ENCODE measurements around the gene MED12L.
"Not testable (repeated sequence)": the region's sequence is repeated elsewhere in the genome, so short reads cannot be mapped to it uniquely, and the experiment has no call there.

Gene MED12L

DNA sequence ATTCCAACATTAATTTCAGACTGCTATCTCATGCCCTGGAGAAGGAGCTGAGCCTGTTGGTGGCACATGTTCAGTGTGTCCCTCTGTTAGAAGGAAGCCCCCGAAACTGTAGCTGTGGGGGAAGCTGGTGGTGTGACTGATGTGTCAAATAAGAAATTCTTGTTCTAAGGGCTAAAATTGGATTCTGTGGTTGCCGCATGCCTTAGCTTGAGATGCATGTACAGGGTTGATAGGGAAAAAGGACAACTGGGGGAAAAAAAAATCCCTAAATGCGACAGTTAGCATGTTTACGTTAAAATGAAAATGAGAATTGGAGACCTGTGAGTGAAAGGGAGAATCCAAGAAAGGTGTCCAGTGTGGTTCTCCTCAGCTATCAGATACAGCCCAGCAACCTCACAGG is 58.6 kb downstream of the MED12L start:
- no peak for DNase-seq (ENCODE audit: low read depth)

DNA sequence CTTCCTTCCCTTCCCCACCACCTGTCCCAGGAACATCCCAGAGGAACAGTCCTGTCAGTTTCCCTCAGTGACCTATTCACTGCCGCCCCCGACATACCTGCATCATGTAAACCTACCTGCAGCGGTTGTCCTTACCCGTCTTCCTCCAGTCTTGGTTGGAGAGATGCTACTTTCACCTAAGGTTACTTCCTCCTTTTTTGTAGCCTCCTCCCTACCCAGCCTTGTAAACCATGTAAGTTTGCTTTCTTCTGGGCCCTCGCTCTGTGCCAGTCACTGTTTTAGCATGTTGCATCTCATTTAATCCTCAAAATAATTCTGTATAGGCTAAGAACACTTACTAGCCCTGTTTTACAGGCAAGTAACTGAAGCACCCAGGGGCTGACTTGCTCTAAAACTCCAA is 59.3 kb downstream of the MED12L start:
- no peak for DNase-seq (ENCODE audit: low read depth)

- no peak for DNase-seq (ENCODE audit: low read depth)
Measured at GRCh38 chr3:151145713-151146070, 60.2 kb downstream of the MED12L start.

- DNase-seq (ENCODE audit: low read depth), result peak; percentile 19
Measured at GRCh38 chr3:151146071-151146730, 60.7 kb downstream of the MED12L start.

- no peak for DNase-seq (ENCODE audit: low read depth)
Measured at GRCh38 chr3:151146731-151147091, 61.2 kb downstream of the MED12L start.

DNA sequence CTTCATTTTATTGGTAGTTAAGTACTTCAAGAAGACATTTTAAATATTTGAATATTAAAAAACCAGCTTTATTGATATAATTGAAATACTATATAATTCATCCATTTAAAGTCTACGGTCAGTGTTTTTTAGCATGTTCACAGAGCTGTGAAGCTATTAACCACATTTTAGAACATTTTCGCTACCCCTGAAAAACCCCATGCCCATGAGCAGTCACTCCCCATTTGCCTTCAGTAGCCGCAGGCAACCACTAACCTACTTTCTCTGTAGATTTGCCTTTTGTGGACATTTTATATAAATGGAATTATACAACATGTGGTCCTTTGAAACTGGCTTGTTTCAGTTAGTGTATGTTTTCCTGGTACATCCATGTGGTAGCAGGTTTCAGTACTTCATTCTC is 61.8 kb downstream of the MED12L start:
- DNase-seq (ENCODE audit: low read depth), result no peak

- no peak for DNase-seq (ENCODE audit: low read depth)
Measured at GRCh38 chr3:151152455-151153079, 67.1 kb downstream of the MED12L start.

DNA sequence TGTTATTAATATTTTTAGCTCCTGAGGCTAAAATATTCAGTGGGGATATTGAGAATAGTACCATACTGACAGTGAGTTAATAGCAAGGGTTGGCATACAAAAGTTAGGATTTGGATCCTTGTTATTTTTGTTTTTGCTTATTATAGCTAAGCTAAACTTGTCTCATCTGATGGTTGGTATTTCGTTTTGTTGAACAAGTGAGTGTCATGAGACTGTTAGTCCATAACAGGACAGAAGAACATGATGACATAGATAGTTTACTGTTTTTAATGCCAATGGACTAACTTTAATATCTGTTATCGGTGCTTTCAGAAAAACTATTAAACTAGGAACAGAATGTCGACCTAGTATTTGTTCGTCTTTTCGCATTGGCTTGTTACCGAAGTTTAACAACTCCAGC is 69.1 kb downstream of the MED12L start:
- DNase-seq (ENCODE audit: low read depth), result no peak

- no peak for DNase-seq (ENCODE audit: low read depth)
Measured at GRCh38 chr3:151155409-151156128, 70.1 kb downstream of the MED12L start.

GRCh38 chr3:151156618-151157216 is 71.3 kb downstream of the MED12L start:
- DNase-seq (ENCODE audit: low read depth), result no peak

- DNase-seq (ENCODE audit: low read depth), result no peak
Measured at GRCh38 chr3:151159806-151160205, 74.3 kb downstream of the MED12L start.

GRCh38 chr3:151165226-151165625 is 79.8 kb downstream of the MED12L start:
- DNase-seq (ENCODE audit: low read depth), result no peak

GRCh38 chr3:151166161-151166560 is 80.7 kb downstream of the MED12L start:
- DNase-seq (ENCODE audit: low read depth), result no peak

DNA sequence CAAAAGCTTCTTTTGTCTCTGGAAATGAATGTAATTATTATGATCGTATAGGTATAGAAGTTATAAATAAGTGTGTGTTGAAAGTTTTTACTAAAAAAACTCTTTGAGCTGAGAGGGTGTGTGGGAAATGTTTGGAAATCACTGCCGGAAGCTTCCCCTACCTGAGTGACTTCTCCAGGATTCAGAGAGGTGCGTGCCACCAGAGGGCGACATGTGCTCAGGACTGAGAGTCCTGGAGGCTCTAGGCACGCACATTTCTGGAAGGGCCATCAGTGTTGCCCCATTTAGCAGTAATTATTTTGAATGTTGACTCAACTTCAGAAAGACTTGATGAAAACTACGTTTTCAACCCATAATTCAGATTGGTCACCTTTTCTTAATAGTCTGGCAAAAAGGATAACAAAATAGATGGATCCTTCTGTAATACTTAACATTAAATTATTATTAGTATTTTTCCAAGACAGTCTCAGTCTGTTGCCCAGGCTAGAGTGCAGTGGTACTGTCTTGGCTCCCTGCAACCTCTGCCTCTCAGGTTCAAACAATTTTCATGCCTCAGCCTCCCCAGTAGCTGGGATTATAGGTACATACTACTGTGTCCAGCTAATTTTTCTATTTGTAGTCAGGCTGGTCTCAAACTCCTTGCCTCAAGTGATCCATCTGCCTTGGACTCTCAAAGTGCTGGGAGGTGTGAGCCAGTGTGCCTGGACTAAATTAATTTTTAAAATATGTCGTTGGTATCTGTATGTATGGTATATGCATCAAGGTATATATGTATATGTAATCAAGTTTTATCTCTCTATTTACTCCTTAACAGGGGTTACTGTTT is 83.0 kb downstream of the MED12L start:
- peak; percentile 66 for DNase-seq (ENCODE audit: low read depth)

- no peak for DNase-seq (ENCODE audit: low read depth)
Measured at GRCh38 chr3:151169262-151169947, 83.9 kb downstream of the MED12L start.

GRCh38 chr3:151169948-151170679 is 84.7 kb downstream of the MED12L start:
- not testable (repeated sequence) for DNase-seq (ENCODE audit: low read depth)

DNA sequence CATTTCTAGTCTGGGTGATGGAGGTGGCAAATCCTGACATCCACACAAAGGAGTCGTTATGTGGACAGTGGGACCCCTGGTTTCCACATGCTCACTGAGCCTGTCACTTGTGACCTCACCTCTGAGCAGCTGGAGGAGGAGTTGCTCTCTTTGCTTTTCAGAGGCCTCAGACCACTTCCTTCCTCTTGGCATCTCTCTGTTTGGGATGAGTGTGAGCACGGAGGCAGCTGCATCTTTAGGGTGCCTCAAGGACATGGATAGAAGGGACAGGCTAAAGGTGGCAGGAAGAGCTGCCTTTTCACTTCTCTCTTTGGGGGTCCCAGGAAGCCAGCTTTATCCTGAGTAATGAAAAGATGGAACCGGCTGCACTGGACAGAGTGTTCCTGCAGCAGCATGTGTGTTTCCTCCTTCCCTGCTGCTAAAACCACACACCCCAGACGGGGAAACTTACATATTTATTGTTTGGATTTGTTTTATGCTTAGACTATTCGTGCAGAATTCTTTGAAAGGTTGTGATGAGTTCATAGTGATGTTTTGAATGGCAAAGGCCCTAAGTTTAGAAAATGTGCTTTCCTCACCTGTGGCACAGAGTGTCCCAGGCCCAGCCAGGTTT is 85.8 kb downstream of the MED12L start:
- no peak for DNase-seq (ENCODE audit: low read depth)

DNA sequence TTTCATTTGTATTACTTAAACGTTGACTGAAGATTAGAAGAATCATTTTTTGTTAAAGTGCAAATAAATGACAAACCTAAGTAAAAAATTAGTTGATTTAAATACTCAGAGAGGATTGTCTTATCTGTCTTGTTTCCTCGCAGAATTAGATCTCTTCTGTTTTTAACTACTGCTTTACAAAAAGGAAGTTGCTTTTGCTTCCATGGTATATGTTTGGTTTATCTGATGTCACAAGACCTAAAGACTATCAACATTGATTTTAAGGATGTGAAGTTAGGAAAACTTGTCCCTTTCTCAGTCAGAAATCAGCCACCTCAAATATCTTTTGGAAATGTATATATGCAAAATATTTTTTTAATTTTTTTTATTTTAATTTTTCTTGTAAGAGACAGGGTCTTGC is 88.9 kb downstream of the MED12L start:
- no peak for DNase-seq (ENCODE audit: low read depth)

DNA sequence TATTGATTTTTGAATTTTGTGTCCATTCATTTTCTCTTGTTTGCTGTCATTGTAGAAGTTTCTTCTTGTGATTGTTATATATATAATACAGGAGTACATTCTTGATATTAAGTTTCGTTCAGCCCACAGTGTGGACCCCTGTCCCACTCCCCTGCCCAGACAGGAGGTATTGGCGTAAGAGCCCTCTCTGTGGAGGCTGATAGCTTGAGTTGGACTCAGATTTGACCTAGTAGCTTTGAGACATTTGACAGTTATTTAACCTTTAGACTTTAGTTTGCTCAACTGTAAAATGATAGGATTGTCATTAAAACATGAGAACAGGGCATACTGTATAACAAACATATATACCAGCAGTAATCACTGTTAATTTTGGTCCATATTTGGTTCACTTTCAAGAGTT is 90.5 kb downstream of the MED12L start:
- DNase-seq (ENCODE audit: low read depth), result no peak

- DNase-seq (ENCODE audit: low read depth), result no peak
Measured at GRCh38 chr3:151178208-151178845, 92.9 kb downstream of the MED12L start.

Data from T follicular helper cell (primary cell).